ENCODE results near the gene CSF3R.

CSF3R gene

GRCh38 chr1:36450919-36451305 is 31.8 kb downstream of the CSF3R start:
- Histone ChIP-seq H3K9me3 (ENCODE audit: severe bottlenecking) (no peaks in the 10 kb centered on the region), H3K36me3 (peaks cover 17% of the 10 kb centered on the region), H3K4me3 (ENCODE audit: low read depth, low read length) (peak overlapping the region; percentile 47), H3K27ac (peak overlapping the region; percentile 88), H3K27me3 (ENCODE audit: insufficient read depth, low read depth, severe bottlenecking) (no peaks in the 10 kb centered on the region)
- TF ChIP-seq CTCF (IDR thresholded peaks at IDR 0.05; ENCODE audit: low read depth, low read length) = no peak
- DNase-seq = no peak

- H3K36me3 ChIP-seq = peaks cover 11% of the 10 kb centered on the region
- DNase-seq = peak; percentile 92
- H3K9me3 ChIP-seq (ENCODE audit: severe bottlenecking) = no peaks in the 10 kb centered on the region
- peak within 1 kb of the TSS; percentile 88 for H3K27ac ChIP-seq
- H3K27me3 ChIP-seq (ENCODE audit: insufficient read depth, low read depth, severe bottlenecking) = no peaks in the 10 kb centered on the region
- no peak for TF ChIP-seq CTCF (IDR thresholded peaks at IDR 0.05; ENCODE audit: low read depth, low read length)
- H3K4me3 ChIP-seq (ENCODE audit: low read depth, low read length) = peak within 1 kb of the TSS; percentile 47
Measured at GRCh38 chr1:36450270-36450918, 32.3 kb downstream of the CSF3R start, which contains the start of gene OSCP1. Gene OSCP1, minus strand, starts transcription at chr1:36450451. Its CDS starts 82 bp downstream, at chr1:36450369.

- TF ChIP-seq CTCF (IDR thresholded peaks at IDR 0.05; ENCODE audit: low read depth, low read length) = peak; percentile 24; the same call in 1 of the 2 replicates
- Histone ChIP-seq H3K4me3 (ENCODE audit: low read depth, low read length) (no peak overlapping the region; the same call in 1 of the 2 replicates), H3K36me3 (no peaks in the 10 kb centered on the region; the same call in 1 of the 2 replicates), H3K27ac (peak overlapping the region; percentile 81), H3K27me3 (ENCODE audit: insufficient read depth, low read depth, severe bottlenecking) (no peaks in the 10 kb centered on the region), H3K9me3 (ENCODE audit: severe bottlenecking) (no peaks in the 10 kb centered on the region)
- DNase-seq = peak; percentile 66
Measured at GRCh38 chr1:36448530-36449056, 34.1 kb downstream of the CSF3R start.

GRCh38 chr1:36447450-36447849 is 35.3 kb downstream of the CSF3R start:
- Histone ChIP-seq H3K27me3 (ENCODE audit: insufficient read depth, low read depth, severe bottlenecking) (no peaks in the 10 kb centered on the region), H3K4me3 (ENCODE audit: low read depth, low read length) (no peak overlapping the region), H3K27ac (no peak overlapping the region), H3K9me3 (ENCODE audit: severe bottlenecking) (no peaks in the 10 kb centered on the region), H3K36me3 (no peaks in the 10 kb centered on the region)
- no peak for TF ChIP-seq CTCF (IDR thresholded peaks at IDR 0.05; ENCODE audit: low read depth, low read length)
- no peak for DNase-seq

GRCh38 chr1:36446746-36447145 is 36.0 kb downstream of the CSF3R start:
- no peak overlapping the region for H3K27ac ChIP-seq
- no peak for DNase-seq
- no peaks in the 10 kb centered on the region for H3K27me3 ChIP-seq (ENCODE audit: insufficient read depth, low read depth, severe bottlenecking)
- TF ChIP-seq CTCF (IDR thresholded peaks at IDR 0.05; ENCODE audit: low read depth, low read length) = no peak
- H3K9me3 ChIP-seq (ENCODE audit: severe bottlenecking) = no peaks in the 10 kb centered on the region
- H3K4me3 ChIP-seq (ENCODE audit: low read depth, low read length) = no peak overlapping the region
- no peaks in the 10 kb centered on the region for H3K36me3 ChIP-seq

All from WERI-Rb-1 (cell line).